Fibroblast of gingiva (primary cell): ENCODE measurements around the gene ATF5.
"Not testable (repeated sequence)": the region's sequence is repeated elsewhere in the genome, so short reads cannot be mapped to it uniquely, and the experiment has no call there.

Source experiments
- DNase-seq: peaks from one replicate; pipeline ENCODE4 v3.0.0-alpha.2; 2011; ENCODE audit warnings: low read depth

The ATF5 gene

GRCh38 chr19:49949742-49950589 is 21.0 kb downstream of the ATF5 start:
- no peak for DNase-seq

GRCh38 chr19:49950590-49950948 is 21.6 kb downstream of the ATF5 start:
- no peak for DNase-seq

GRCh38 chr19:49950956-49951526 is 22.0 kb downstream of the ATF5 start:
- DNase-seq: no peak

- DNase-seq: no peak
These were observed 22.9 kb downstream of the ATF5 start for GRCh38 chr19:49951806-49952478.

- DNase-seq: no peak
These were observed 23.5 kb downstream of the ATF5 start for GRCh38 chr19:49952479-49952836.

GRCh38 chr19:49952906-49953305 is 23.9 kb downstream of the ATF5 start:
- no peak for DNase-seq

- DNase-seq: no peak
These were observed 24.4 kb downstream of the ATF5 start for GRCh38 chr19:49953416-49953815.

- DNase-seq: no peak
These were observed 25.3 kb downstream of the ATF5 start for GRCh38 chr19:49954092-49954829.

- no peak for DNase-seq
These were observed 25.9 kb downstream of the ATF5 start for GRCh38 chr19:49954933-49955332.

GRCh38 chr19:49956115-49956495 is 27.1 kb downstream of the ATF5 start:
- no peak for DNase-seq

- no peak for DNase-seq
These were observed 28.4 kb downstream of the ATF5 start for GRCh38 chr19:49957262-49957915.

GRCh38 chr19:49958144-49958543 is 29.1 kb downstream of the ATF5 start:
- DNase-seq: not testable (repeated sequence)

- DNase-seq: not testable (repeated sequence)
These were observed 29.6 kb downstream of the ATF5 start for GRCh38 chr19:49958596-49958995.

- not testable (repeated sequence) for DNase-seq
These were observed 30.9 kb downstream of the ATF5 start for GRCh38 chr19:49959892-49960291.

- DNase-seq: not testable (repeated sequence)
These were observed 32.0 kb downstream of the ATF5 start, which contains the start of gene SIGLEC11 for GRCh38 chr19:49960980-49961379. Gene SIGLEC11, minus strand, starts transcription at chr19:49961172. Its CDS starts 91 bp downstream, at chr19:49961081.

GRCh38 chr19:49968279-49968922 is 39.4 kb downstream of the ATF5 start:
- DNase-seq: peak; percentile 16

- not testable (repeated sequence) for DNase-seq
These were observed 40.4 kb downstream of the ATF5 start for GRCh38 chr19:49969355-49969754.

- DNase-seq: no peak
These were observed 43.0 kb downstream of the ATF5 start for GRCh38 chr19:49971991-49972411.

GRCh38 chr19:49972841-49973240 is 43.8 kb downstream of the ATF5 start:
- no peak for DNase-seq

- no peak for DNase-seq
These were observed 45.0 kb downstream of the ATF5 start for GRCh38 chr19:49973987-49974386.

GRCh38 chr19:49975051-49975450 is 46.0 kb downstream of the ATF5 start:
- no peak for DNase-seq
